H1 (cell line): ENCODE results near the gene STK39.

Experiments used
- ATF3 ChIP-seq: IDR thresholded peaks from 2 replicates; pipeline ENCODE4 v1.6.1; 2011; ENCODE audit warnings: low read depth, mild to moderate bottlenecking, low read length; ENCODE audit not compliant: insufficient read depth
- CHD1 ChIP-seq: IDR thresholded peaks from 2 replicates; pipeline ENCODE4 v1.6.1; 2012; ENCODE audit warnings: low read depth, low read length, improper control_type of control experiment
- CREB1 ChIP-seq: IDR thresholded peaks from 2 replicates; pipeline ENCODE4 v1.6.1; 2012; ENCODE audit warnings: inconsistent platforms
- EP300 ChIP-seq, 2 experiments: IDR thresholded peaks; 1 replicate in 1 of 2; 2 replicates in 1 of 2; pipeline ENCODE4 v1.6.1; 2011 to 2012; ENCODE audit warnings: low read depth in 2 of 2, low read length in 2 of 2, mild to moderate bottlenecking in 2 of 2, borderline replicate concordance in 1 of 2, inconsistent platforms in 1 of 2, moderate library complexity in 1 of 2
- HDAC6 ChIP-seq: IDR thresholded peaks from one replicate; pipeline ENCODE4 v1.7.1; 2012; ENCODE audit warnings: low read depth, mild to moderate bottlenecking, inconsistent platforms, low read length, moderate library complexity
- POLR2A ChIP-seq, 2 experiments: IDR thresholded peaks; 1 replicate in 1 of 2; 2 replicates in 1 of 2; pipeline ENCODE4 v1.6.1; 2011; ENCODE audit warnings: low read depth in 2 of 2, low read length in 2 of 2, mild to moderate bottlenecking in 2 of 2; ENCODE audit errors: control extremely low read depth in 1 of 2
- POLR2AphosphoS5 ChIP-seq: IDR thresholded peaks from 2 replicates; pipeline ENCODE4 v1.6.1; 2011; ENCODE audit warnings: low read depth, low read length
- RXRA ChIP-seq: IDR thresholded peaks from 2 replicates; pipeline ENCODE4 v1.6.1; 2011; ENCODE audit warnings: low read depth, mild to moderate bottlenecking, low read length, moderate library complexity; ENCODE audit not compliant: insufficient read depth
- SIX5 ChIP-seq: IDR thresholded peaks from 2 replicates; pipeline ENCODE4 v1.6.1; 2011; ENCODE audit warnings: mild to moderate bottlenecking, low read depth, low read length
- TF ChIP-seq, protein P1 (sequence below): IDR thresholded peaks from 2 replicates; pipeline ENCODE4 v1.6.1; 2012; ENCODE audit warnings: low read length, inconsistent platforms
- TF ChIP-seq, protein P2 (sequence below), 3 experiments: IDR thresholded peaks; 1 replicate in 2 of 3; 2 replicates in 1 of 3; pipeline versions ENCODE4 v1.5.1 to v1.6.1; 2011; ENCODE audit warnings: low read length in 3 of 3, mild to moderate bottlenecking in 3 of 3, inconsistent platforms in 2 of 3, low read depth in 1 of 3, moderate library complexity in 1 of 3; ENCODE audit not compliant: insufficient read depth in 1 of 3; ENCODE audit errors: control extremely low read depth in 1 of 3

DNA sequence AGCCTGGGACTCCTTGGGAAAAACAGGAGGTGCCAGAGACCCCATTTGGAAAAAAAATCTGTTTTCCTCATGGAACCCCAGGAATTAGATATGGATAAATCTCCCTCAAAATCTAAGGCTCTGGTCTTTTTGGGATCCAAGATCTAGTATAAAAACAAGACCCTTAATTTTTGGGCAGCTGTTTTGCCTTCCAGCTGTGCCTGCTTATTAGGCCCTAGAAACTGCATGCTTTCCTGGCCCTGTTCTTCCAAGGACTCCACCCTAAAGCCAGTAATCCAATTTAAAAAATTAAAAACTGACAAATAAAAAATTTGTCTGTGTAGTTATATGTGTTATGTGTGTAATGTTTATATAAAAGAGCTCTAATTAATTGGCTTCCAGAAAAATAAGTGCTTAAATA lies 274.6 kb downstream of the STK39 start:
- no peak for TF ChIP-seq SIX5
- TF ChIP-seq, protein P1, sequence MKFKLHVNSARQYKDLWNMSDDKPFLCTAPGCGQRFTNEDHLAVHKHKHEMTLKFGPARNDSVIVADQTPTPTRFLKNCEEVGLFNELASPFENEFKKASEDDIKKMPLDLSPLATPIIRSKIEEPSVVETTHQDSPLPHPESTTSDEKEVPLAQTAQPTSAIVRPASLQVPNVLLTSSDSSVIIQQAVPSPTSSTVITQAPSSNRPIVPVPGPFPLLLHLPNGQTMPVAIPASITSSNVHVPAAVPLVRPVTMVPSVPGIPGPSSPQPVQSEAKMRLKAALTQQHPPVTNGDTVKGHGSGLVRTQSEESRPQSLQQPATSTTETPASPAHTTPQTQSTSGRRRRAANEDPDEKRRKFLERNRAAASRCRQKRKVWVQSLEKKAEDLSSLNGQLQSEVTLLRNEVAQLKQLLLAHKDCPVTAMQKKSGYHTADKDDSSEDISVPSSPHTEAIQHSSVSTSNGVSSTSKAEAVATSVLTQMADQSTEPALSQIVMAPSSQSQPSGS: no peak
- no peak for TF ChIP-seq RXRA
- TF ChIP-seq EP300 (IDR thresholded peaks at IDR 0.05; ENCODE audit: borderline replicate concordance in 1 of 2, low read depth in 2 of 2, low read length in 2 of 2): no peak
- no peak for TF ChIP-seq CHD1
- TF ChIP-seq, protein P2, sequence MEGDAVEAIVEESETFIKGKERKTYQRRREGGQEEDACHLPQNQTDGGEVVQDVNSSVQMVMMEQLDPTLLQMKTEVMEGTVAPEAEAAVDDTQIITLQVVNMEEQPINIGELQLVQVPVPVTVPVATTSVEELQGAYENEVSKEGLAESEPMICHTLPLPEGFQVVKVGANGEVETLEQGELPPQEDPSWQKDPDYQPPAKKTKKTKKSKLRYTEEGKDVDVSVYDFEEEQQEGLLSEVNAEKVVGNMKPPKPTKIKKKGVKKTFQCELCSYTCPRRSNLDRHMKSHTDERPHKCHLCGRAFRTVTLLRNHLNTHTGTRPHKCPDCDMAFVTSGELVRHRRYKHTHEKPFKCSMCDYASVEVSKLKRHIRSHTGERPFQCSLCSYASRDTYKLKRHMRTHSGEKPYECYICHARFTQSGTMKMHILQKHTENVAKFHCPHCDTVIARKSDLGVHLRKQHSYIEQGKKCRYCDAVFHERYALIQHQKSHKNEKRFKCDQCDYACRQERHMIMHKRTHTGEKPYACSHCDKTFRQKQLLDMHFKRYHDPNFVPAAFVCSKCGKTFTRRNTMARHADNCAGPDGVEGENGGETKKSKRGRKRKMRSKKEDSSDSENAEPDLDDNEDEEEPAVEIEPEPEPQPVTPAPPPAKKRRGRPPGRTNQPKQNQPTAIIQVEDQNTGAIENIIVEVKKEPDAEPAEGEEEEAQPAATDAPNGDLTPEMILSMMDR (IDR thresholded peaks at IDR 0.05; ENCODE audit: control extremely low read depth in 1 of 3, insufficient read depth in 1 of 3, low read depth in 1 of 3, low read length in 3 of 3): no peak
- no peak for TF ChIP-seq ATF3
- TF ChIP-seq POLR2AphosphoS5: no peak
- TF ChIP-seq POLR2A (IDR thresholded peaks at IDR 0.05; ENCODE audit: control extremely low read depth in 1 of 2, low read depth in 2 of 2, low read length in 2 of 2): no peak
- no peak for TF ChIP-seq HDAC6
- no peak for TF ChIP-seq CREB1
